ENCODE measurements around the gene VIT. TPM values are rescaled to one million over a fixed set of nuclear protein-coding genes. Genes with fewer than 3 reads are reported as not detected.
"Not testable (repeated sequence)": the region's sequence is repeated elsewhere in the genome, so short reads cannot be mapped to it uniquely, and the experiment has no call there.

VIT gene
- total RNA-seq, 1 donor from 2014 or later: not detected

DNA sequence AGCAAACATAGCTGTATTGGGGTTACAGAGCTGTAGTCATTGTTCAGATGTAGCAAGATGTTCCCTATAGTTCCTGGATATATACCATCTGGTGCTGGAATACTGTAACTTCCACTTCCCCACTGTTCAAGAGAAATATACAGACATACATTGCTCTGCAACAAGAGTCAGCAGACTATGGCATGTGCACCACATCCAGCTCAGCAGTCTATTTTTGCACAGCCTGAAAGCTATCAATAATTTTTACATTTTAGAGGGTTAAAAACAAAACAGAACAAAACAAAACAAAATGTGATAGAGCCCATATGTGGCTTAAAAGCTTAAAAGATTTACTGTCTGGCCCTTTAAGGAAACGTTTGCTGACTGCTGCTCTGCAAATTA is 31.8 kb upstream of the VIT start:
- Mint-ChIP-seq H3K27ac (no peak overlapping the region), H3K4me1 (no peaks in the 10 kb centered on the region), H3K36me3 (ENCODE audit: low read depth) (no peaks in the 10 kb centered on the region)

DNA sequence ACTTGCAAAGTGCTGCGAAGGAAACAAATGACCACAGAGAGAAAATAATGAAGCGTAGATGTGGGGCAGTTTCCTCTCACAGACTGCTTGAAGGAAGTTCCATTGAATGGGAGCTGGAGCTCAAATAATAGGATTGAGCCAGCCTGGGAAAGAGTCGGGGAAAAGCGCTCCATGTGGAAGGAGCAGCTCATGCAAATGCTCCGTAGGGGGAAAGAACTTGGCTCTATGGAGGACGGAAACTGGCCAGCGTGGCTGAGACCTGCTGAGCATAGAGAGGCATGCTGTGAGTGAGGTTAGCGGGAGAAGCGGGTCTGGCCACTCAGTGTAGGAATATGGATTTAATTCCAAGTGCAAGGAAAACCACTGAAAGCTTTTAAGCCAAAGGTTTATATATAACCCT is 28.6 kb upstream of the VIT start:
- Mint-ChIP-seq H3K27me3 (peaks cover 6% of the 10 kb centered on the region), H3K36me3 (ENCODE audit: low read depth) (no peaks in the 10 kb centered on the region), H3K4me3 (no peak overlapping the region), H3K27ac (no peak overlapping the region), H3K9me3 (no peaks in the 10 kb centered on the region), H3K4me1 (no peaks in the 10 kb centered on the region)
- DNase-seq: no peak
- intact Hi-C loops (cut with micrococcal nuclease): loop anchor here (10.0 kb wide), 2 partner anchors 133 to 163 kb away; no protein-coding TSS in a partner anchor

More for the DNA sequence above, 31.8 kb upstream of the VIT start:
- H3K4me3 Mint-ChIP-seq: no peak overlapping the region
- no peaks in the 10 kb centered on the region for H3K9me3 Mint-ChIP-seq
- H3K27me3 Mint-ChIP-seq: peaks cover 6% of the 10 kb centered on the region
- DNase-seq: no peak
- intact Hi-C loops (cut with micrococcal nuclease): loop anchor here (1.0 to 10.0 kb wide), 4 partner anchors 130 to 687 kb away; no protein-coding TSS in a partner anchor

DNA sequence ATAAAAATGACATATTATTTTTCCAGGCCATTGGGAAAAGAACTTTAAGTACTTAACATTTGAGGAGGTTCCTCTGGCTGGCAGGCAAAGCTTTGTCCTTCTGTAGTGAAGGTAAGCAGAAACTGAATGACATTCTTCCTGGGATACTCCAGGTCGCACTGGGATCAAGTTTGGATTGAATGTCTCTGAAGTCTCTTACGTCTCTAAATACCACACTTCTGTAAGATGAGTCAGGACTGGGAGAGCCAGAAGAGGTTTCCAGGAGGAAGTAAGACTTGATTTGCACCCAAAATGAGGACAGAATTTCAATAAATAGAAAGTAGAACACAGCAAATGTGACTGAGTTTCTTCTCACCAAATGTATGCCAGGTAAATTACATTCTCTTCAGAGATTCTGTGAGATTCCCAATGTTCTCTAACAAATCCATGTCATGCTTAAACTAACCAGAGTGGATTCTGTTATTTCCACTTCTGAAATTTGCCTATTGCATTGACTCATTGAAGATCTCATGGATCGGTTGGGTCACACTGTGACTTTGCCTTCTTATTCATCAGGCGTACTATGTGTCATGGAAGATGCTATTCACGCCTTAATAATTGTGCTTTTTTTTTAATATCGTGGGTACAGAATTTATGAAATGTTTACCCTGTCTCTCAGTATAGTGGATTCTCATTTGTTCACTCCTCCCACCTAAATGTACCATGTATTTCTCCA is 25.5 kb upstream of the VIT start:
- H3K27ac Mint-ChIP-seq: no peak overlapping the region
- intact Hi-C loops (cut with micrococcal nuclease): no loop called here
- peaks cover 11% of the 10 kb centered on the region for H3K27me3 Mint-ChIP-seq
- no peaks in the 10 kb centered on the region for H3K4me1 Mint-ChIP-seq
- H3K4me3 Mint-ChIP-seq: no peak overlapping the region
- no peak for DNase-seq
- H3K36me3 Mint-ChIP-seq (ENCODE audit: low read depth): no peaks in the 10 kb centered on the region
- H3K9me3 Mint-ChIP-seq: no peaks in the 10 kb centered on the region

DNA sequence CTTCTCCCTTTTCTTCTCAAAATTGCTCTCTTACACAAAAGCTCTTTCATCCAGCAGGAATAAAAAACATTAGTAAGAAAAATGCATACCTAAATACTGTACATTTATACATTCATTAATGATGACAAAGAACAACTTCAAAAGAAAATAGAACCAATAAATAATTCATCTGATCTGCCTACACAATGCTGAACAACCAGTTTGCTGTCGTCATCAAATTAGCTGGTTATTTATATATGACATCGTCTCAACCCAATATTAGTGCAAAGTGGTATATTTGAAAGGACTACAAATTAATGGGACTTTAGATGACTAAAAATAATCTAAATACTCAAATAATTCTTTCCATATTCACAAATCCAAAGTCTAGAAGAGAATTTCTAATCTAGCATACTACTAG is 24.8 kb upstream of the VIT start:
- no peaks in the 10 kb centered on the region for H3K9me3 Mint-ChIP-seq
- peaks cover 2% of the 10 kb centered on the region for H3K4me1 Mint-ChIP-seq
- peaks cover 15% of the 10 kb centered on the region for H3K27me3 Mint-ChIP-seq
- H3K36me3 Mint-ChIP-seq (ENCODE audit: low read depth): no peaks in the 10 kb centered on the region
- no peak overlapping the region for H3K27ac Mint-ChIP-seq
- no peak overlapping the region for H3K4me3 Mint-ChIP-seq
- DNase-seq: no peak
- intact Hi-C loops (cut with micrococcal nuclease): no loop called here

DNA sequence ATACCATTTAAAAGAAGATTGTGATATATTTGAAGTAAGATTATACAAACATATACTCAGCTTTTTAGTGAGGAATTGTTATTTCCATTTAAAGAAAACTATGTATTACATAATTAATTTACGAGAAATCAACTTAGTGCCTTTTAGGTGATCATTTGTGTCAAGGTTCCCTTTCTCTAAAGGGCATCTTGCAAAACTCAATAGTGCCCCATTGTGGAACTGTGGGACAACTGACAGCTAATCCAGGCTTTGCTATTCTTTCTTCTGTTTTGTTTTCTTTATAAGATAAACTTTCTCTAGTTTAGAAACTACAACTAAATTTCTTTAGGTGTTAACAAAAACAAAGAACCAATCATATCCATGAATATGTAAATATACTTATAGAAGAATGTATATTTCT is 24.3 kb upstream of the VIT start:
- peaks cover 14% of the 10 kb centered on the region for H3K27me3 Mint-ChIP-seq
- no peaks in the 10 kb centered on the region for H3K9me3 Mint-ChIP-seq
- no peak for DNase-seq
- H3K27ac Mint-ChIP-seq: no peak overlapping the region
- no peak overlapping the region for H3K4me3 Mint-ChIP-seq
- peaks cover 6% of the 10 kb centered on the region for H3K4me1 Mint-ChIP-seq
- H3K36me3 Mint-ChIP-seq (ENCODE audit: low read depth): no peaks in the 10 kb centered on the region
- intact Hi-C loops (cut with micrococcal nuclease): no loop called here

DNA sequence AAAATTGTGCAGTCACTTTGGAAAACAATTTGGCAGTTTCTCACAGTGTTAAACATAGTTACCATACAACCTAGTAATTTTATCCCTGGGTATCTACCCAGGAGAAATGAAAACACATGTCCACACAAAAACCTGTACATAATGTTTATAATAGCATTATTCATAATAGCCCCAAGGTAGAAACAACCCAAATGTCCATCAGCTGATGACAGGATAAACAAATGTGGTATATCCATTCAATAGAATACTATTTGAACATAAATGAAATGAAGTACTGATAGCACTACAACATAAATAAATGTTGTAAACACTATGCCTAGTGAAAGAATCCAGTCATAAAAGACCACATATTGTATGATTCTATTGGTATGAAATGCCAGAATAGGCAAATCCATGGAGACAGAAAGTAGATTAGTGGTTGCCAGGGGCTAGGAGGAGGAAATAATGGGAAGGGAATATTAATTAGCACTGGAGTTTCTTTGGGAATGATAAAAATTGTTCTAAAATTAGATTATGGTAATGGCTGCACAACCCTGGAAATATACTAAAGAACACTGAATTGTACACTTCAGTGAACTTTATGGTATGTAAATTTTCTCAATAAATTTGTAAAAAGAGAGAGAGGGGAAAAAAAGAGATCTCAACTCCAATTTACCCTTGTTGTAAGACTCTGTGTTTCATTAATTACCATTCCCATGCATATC is 20.8 kb upstream of the VIT start:
- intact Hi-C loops (cut with micrococcal nuclease): no loop called here
- Mint-ChIP-seq H3K4me3 (no peak overlapping the region), H3K9me3 (peaks cover 8% of the 10 kb centered on the region), H3K27me3 (peaks cover 20% of the 10 kb centered on the region), H3K36me3 (ENCODE audit: low read depth) (peaks cover 3% of the 10 kb centered on the region), H3K27ac (no peak overlapping the region), H3K4me1 (peaks cover 13% of the 10 kb centered on the region)
- no peak for DNase-seq

DNA sequence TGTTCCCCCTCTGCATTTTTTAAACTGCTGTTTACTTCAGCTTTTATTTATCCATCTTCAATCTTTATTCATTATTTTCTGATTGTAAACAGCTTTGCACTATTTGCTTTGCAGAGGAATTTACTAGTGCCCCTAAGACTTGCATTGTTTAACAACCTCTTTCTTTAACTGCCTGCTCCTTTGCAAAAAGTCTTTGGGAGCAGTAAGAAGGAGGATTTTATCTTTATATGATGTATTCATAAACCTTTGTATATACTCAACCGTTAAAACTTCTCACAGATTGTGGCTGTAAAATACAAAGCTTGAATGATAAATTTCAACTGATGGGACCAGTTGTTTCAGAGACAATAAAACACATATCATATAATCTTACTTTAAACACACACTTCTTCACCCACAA is 20.1 kb upstream of the VIT start:
- peaks cover 23% of the 10 kb centered on the region for H3K27me3 Mint-ChIP-seq
- intact Hi-C loops (cut with micrococcal nuclease): no loop called here
- H3K36me3 Mint-ChIP-seq (ENCODE audit: low read depth): peaks cover 3% of the 10 kb centered on the region
- no peak overlapping the region for H3K27ac Mint-ChIP-seq
- no peak overlapping the region for H3K4me3 Mint-ChIP-seq
- peaks cover 13% of the 10 kb centered on the region for H3K4me1 Mint-ChIP-seq
- no peak for DNase-seq
- peaks cover 8% of the 10 kb centered on the region for H3K9me3 Mint-ChIP-seq

DNA sequence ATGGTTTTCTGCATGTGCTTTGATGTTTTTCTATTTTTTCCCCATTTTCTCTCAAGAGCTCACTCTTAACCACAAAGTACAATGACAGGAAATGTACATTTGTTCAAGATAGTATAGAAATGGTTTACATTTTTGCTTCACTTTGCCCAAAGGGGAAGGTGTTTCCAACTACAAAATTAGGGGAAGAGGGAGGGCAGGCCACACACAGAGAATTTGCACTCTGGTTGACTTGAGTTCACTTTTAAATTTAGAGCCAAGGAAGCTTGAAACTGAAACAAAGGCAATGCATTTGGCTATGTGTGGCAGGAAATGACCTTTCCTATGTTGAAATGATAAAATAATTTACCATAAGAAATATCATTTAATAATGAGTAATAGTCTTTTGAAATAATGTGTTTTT is 19.1 kb upstream of the VIT start:
- Mint-ChIP-seq H3K4me3 (no peak overlapping the region), H3K27me3 (peaks cover 23% of the 10 kb centered on the region), H3K9me3 (peaks cover 8% of the 10 kb centered on the region), H3K36me3 (ENCODE audit: low read depth) (peaks cover 3% of the 10 kb centered on the region), H3K4me1 (peaks cover 13% of the 10 kb centered on the region), H3K27ac (no peak overlapping the region)
- no peak for DNase-seq
- intact Hi-C loops (cut with micrococcal nuclease): no loop called here

DNA sequence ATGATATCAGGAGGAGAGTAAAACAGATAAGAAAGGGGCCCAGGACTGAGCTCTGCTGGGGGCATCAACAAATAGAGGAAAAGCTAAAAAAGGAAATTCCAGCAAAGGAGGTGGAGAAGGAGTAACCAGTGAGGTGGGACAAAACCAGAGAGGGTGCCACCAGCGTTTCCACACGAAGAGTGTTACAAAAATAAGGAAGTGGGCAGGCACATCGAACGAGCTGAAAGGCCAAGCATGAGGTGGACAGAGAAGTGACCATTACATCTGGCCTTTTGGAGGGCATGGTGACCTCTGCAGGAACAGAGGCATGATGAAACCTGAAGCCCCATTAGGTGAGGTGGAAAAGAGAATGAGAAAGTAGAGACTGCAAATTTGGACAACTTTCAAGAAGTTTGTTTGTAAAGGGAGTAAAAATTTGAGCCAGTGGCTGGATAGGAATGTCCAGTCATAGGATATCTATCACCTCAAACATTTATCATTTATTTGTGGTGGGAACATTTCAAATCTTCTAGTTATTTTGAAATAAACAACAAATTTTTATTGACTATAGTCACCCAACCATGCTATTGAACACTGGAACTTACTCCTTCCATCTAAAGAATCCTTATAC is 18.4 kb upstream of the VIT start:
- Mint-ChIP-seq H3K4me1 (peaks cover 13% of the 10 kb centered on the region), H3K4me3 (no peak overlapping the region), H3K27ac (no peak overlapping the region), H3K9me3 (peaks cover 8% of the 10 kb centered on the region), H3K36me3 (ENCODE audit: low read depth) (peaks cover 3% of the 10 kb centered on the region), H3K27me3 (peaks cover 23% of the 10 kb centered on the region)
- no peak for DNase-seq
- intact Hi-C loops (cut with micrococcal nuclease): no loop called here

DNA sequence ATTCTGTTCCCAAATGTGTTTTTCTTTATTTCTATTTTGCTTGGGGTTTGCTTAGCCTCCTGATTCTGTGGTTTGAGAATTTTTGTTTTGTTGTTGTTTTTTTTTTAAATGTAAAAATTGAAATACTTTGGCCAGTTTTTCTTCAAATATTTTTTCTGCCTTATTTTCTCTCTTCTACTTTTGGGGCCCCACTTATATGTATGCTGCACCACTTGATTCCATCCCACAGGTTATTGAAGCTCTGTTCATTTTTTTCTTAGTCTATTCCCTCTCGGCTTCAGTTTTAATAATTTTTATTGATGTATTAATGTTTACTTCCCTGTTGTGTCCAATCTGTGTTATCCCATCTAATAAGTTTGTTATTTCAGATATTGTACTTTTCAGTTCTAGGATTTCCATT is 17.7 kb upstream of the VIT start:
- peaks cover 3% of the 10 kb centered on the region for H3K36me3 Mint-ChIP-seq (ENCODE audit: low read depth)
- peaks cover 23% of the 10 kb centered on the region for H3K27me3 Mint-ChIP-seq
- intact Hi-C loops (cut with micrococcal nuclease): no loop called here
- peaks cover 8% of the 10 kb centered on the region for H3K9me3 Mint-ChIP-seq
- H3K4me1 Mint-ChIP-seq: peaks cover 13% of the 10 kb centered on the region
- no peak for DNase-seq
- no peak overlapping the region for H3K4me3 Mint-ChIP-seq
- H3K27ac Mint-ChIP-seq: no peak overlapping the region

DNA sequence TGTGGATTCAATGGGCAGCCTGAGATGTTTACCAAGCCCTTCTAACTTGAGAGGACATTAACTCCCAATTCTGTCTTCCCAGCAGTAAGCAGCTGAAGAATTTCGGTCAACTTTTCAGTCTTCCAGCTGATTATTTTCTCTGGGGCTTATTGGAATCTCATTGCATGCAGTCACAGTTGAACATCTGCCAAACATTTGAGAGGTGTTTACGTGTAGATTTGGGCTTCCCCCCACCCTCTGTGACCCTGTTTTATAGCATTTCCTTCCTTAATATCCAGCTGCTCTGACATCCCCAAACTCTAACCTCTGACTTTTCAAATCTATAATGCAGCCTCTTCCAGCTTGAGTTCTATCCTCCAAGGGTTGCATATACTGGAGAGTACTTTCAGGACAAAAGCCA is 16.5 kb upstream of the VIT start:
- intact Hi-C loops (cut with micrococcal nuclease): no loop called here
- H3K9me3 Mint-ChIP-seq: peaks cover 8% of the 10 kb centered on the region

DNA sequence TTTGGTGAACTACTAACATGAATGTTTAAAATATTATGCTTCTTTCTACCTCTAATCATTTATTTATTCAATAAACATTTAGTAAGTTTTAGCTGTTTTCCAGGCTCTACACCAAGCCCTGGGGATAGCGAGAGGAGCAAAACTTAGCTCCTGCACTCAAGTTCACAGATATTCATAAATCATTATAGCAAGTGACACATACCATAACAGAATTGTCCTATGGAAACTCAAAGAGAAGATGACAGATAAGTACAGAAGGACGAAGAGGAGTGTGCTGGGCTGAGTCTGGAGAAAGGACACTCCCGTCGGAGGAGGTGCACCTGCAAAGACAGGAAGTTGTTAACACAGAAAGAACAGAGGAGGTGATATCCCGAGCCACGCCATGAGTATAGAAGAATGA is 13.9 kb upstream of the VIT start:
- intact Hi-C loops (cut with micrococcal nuclease): no loop called here
- Mint-ChIP-seq H3K27me3 (peaks cover 11% of the 10 kb centered on the region), H3K9me3 (peaks cover 8% of the 10 kb centered on the region), H3K27ac (no peak overlapping the region), H3K4me1 (peaks cover 5% of the 10 kb centered on the region), H3K4me3 (no peak overlapping the region), H3K36me3 (ENCODE audit: low read depth) (peaks cover 3% of the 10 kb centered on the region)
- no peak for DNase-seq

More for the DNA sequence above, 16.5 kb upstream of the VIT start:
- Mint-ChIP-seq H3K36me3 (ENCODE audit: low read depth) (peaks cover 3% of the 10 kb centered on the region), H3K27ac (no peak overlapping the region), H3K4me1 (peaks cover 13% of the 10 kb centered on the region), H3K27me3 (peaks cover 19% of the 10 kb centered on the region), H3K4me3 (no peak overlapping the region)
- DNase-seq: no peak

DNA sequence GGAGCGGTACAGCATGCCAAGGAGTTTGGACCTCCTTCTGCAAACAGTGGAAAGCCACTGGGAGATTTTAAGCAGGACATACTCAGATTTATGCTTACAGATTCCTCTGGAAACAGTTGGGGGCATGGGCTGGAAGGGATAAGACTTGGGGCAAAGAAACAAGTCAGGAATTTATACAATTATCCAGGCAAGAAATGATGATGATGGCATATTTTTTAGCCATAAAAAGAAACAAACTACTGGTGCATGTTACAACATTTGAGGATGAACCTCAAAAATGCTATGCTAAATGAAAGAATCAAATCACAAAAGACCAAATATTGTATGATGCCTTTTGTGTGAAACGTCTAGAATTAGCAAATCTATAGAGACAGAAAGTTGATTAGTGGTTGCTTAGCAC is 13.5 kb upstream of the VIT start:
- intact Hi-C loops (cut with micrococcal nuclease): no loop called here
- DNase-seq: no peak
- Mint-ChIP-seq H3K36me3 (ENCODE audit: low read depth) (no peaks in the 10 kb centered on the region), H3K9me3 (peaks cover 4% of the 10 kb centered on the region), H3K27ac (no peak overlapping the region), H3K4me1 (peaks cover 1% of the 10 kb centered on the region), H3K27me3 (peaks cover 9% of the 10 kb centered on the region), H3K4me3 (no peak overlapping the region)

DNA sequence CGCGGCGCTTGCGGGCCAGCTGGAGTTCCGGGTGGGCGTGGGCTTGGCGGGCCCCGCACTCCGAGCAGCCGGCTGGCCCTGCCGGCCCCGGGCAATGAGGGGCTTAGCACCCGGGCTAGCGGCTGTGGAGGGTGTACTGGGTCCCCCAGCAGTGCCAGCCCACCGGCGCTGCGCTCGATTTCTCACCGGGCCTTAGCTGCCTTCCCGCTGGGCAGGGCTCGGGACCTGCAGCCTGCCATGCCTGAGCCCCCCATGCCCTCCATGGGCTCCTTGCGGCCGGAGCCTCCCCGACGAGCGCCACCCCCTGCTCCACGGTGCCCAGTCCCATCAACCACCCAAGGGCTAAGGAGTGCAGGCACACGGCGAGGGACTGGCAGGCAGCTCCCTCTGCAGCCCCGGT is 8.2 kb upstream of the VIT start:
- H3K36me3 Mint-ChIP-seq (ENCODE audit: low read depth); DNase-seq; H3K4me1 Mint-ChIP-seq: not testable (repeated sequence)

More for the DNA sequence above, 8.2 kb upstream of the VIT start:
- H3K4me3 Mint-ChIP-seq; H3K9me3 Mint-ChIP-seq; intact Hi-C loops (cut with micrococcal nuclease); H3K27me3 Mint-ChIP-seq; H3K27ac Mint-ChIP-seq: not testable (repeated sequence)

Data from activated CD4-positive, alpha-beta T cell treated with anti-CD3 and anti-CD28 coated beads, Interleukin-2, amount 10 ng/mL, durations not matched to agents 24 days and 14 days (primary cell).